H9 (cell line): ENCODE measurements around the gene ABCG1. TPM values are rescaled to one million over a fixed set of nuclear protein-coding genes. Genes with fewer than 3 reads are reported as not detected.

Source experiments
- DNase-seq: peaks from one replicate; pipeline ENCODE4 v3.0.0-alpha.2; 2017
- H2AFZ ChIP-seq: one replicate; pipeline ENCODE4 v1.6.1; 2013; ENCODE audit warnings: mild to moderate bottlenecking, low read length, control low read depth, moderate library complexity
- H2AK5ac ChIP-seq: 2 replicates; pipeline ENCODE4 v1.6.1; 2013; ENCODE audit warnings: low read length, control low read depth, mixed read lengths; ENCODE audit not compliant: insufficient read length
- H2BK120ac ChIP-seq: one replicate; pipeline ENCODE4 v1.6.1; 2013; ENCODE audit warnings: low read depth, mild to moderate bottlenecking, low read length, control low read depth, inconsistent platforms; ENCODE audit not compliant: poor library complexity, severe bottlenecking
- H2BK12ac ChIP-seq: 2 replicates; pipeline ENCODE4 v1.6.1; 2013; ENCODE audit warnings: low read length, control low read depth, mixed read lengths, low read depth; ENCODE audit not compliant: insufficient read length
- H2BK15ac ChIP-seq: 2 replicates; pipeline ENCODE4 v1.6.1; 2013; ENCODE audit warnings: low read depth, low read length, control low read depth
- H2BK20ac ChIP-seq: one replicate; pipeline ENCODE4 v1.6.1; 2013; ENCODE audit warnings: low read depth, mild to moderate bottlenecking, low read length, control low read depth, inconsistent platforms; ENCODE audit not compliant: poor library complexity, severe bottlenecking
- H2BK5ac ChIP-seq: 2 replicates; pipeline ENCODE4 v1.6.1; 2013; ENCODE audit warnings: low read length, control low read depth, mixed read lengths; ENCODE audit not compliant: insufficient read length
- H3K14ac ChIP-seq: 2 replicates; pipeline ENCODE4 v1.6.1; 2013; ENCODE audit warnings: low read length, control low read depth; ENCODE audit not compliant: insufficient read depth
- H3K18ac ChIP-seq: 2 replicates; pipeline ENCODE4 v1.6.1; 2013; ENCODE audit warnings: low read depth, mild to moderate bottlenecking, mixed read lengths, low read length, control low read depth; ENCODE audit not compliant: insufficient read length
- H3K23ac ChIP-seq: 2 replicates; pipeline ENCODE4 v1.6.1; 2013; ENCODE audit warnings: low read length, control low read depth, mixed read lengths, low read depth; ENCODE audit not compliant: insufficient read length
- H3K23me2 ChIP-seq: 2 replicates; pipeline ENCODE4 v1.6.1; 2013; ENCODE audit warnings: low read depth, mild to moderate bottlenecking, mixed read lengths, low read length, control low read depth; ENCODE audit not compliant: insufficient read length, poor library complexity, severe bottlenecking
- H3K27ac ChIP-seq: 2 replicates; pipeline ENCODE4 v1.5.1; 2013; ENCODE audit warnings: low read length, control low read depth, mixed read lengths, low read depth; ENCODE audit not compliant: insufficient read length
- H3K27me3 ChIP-seq: 2 replicates; pipeline ENCODE4 v1.6.1; 2013; ENCODE audit warnings: low read length, control low read depth, inconsistent platforms; ENCODE audit not compliant: insufficient read depth
- H3K4ac ChIP-seq: 2 replicates; pipeline ENCODE4 v1.6.1; 2013; ENCODE audit warnings: low read depth, mild to moderate bottlenecking, control low read depth, inconsistent platforms, low read length, moderate library complexity
- H3K4me1 ChIP-seq: 2 replicates; pipeline ENCODE4 v1.6.1; 2013; ENCODE audit warnings: low read length, control low read depth, inconsistent platforms; ENCODE audit not compliant: insufficient read depth
- H3K4me2 ChIP-seq: 2 replicates; pipeline ENCODE4 v1.6.1; 2013; ENCODE audit warnings: low read length, control low read depth, mixed read lengths; ENCODE audit not compliant: insufficient read length, insufficient read depth
- H3K56ac ChIP-seq: 2 replicates; pipeline ENCODE4 v1.6.1; 2013; ENCODE audit warnings: low read depth, mild to moderate bottlenecking, mixed read lengths, low read length, control low read depth; ENCODE audit not compliant: insufficient read length
- H3K79me1 ChIP-seq: 2 replicates; pipeline ENCODE4 v1.6.1; 2013; ENCODE audit warnings: low read depth, mild to moderate bottlenecking, moderate library complexity, low read length, control low read depth, inconsistent platforms; ENCODE audit not compliant: insufficient read depth, poor library complexity, severe bottlenecking
- H3K79me2 ChIP-seq: 2 replicates; pipeline ENCODE4 v1.6.1; 2013; ENCODE audit warnings: low read length, control low read depth, inconsistent platforms; ENCODE audit not compliant: insufficient read depth
- H3K9ac ChIP-seq: 2 replicates; pipeline ENCODE4 v1.6.1; 2013; ENCODE audit warnings: low read length, control low read depth, mixed read lengths; ENCODE audit not compliant: insufficient read length; ENCODE audit errors: extremely low read depth
- H3K9me3 ChIP-seq: one replicate; pipeline ENCODE4 v1.6.1; 2013; ENCODE audit warnings: low read depth, low read length, inconsistent platforms; ENCODE audit not compliant: control insufficient read depth
- H3T11ph ChIP-seq: one replicate; pipeline ENCODE4 v1.6.1; 2013; ENCODE audit warnings: mild to moderate bottlenecking, low read length, control low read depth, inconsistent platforms
- H4K20me1 ChIP-seq: one replicate; pipeline ENCODE4 v1.6.1; 2013; ENCODE audit not compliant: control insufficient read depth, insufficient read length, insufficient read depth
- H4K5ac ChIP-seq: 2 replicates; pipeline ENCODE4 v1.6.1; 2013; ENCODE audit warnings: low read depth, mild to moderate bottlenecking, mixed read lengths, low read length, control low read depth; ENCODE audit not compliant: insufficient read length
- H4K8ac ChIP-seq: replicated peaks from 2 replicates; pipeline ENCODE4 v1.6.1; 2013; ENCODE audit warnings: low read length, control low read depth, mixed read lengths, low read depth; ENCODE audit not compliant: insufficient read length
- H4K91ac ChIP-seq: 2 replicates; pipeline ENCODE4 v1.6.1; 2013; ENCODE audit warnings: low read depth, mild to moderate bottlenecking, moderate library complexity, mixed read lengths, low read length, control low read depth; ENCODE audit not compliant: insufficient read length
- H3K27ac Mint-ChIP-seq, 3 experiments: 2 replicates in 2 of 3; 3 replicates in 1 of 3; pipeline ENCODE4 v1.8.0; 2020 to 2021; ENCODE audit warnings: mixed read lengths in 3 of 3, mild to moderate bottlenecking in 1 of 3, moderate library complexity in 1 of 3
- H3K27me3 Mint-ChIP-seq: 2 replicates; pipeline ENCODE4 v1.8.0; 2021; ENCODE audit warnings: low read depth, mild to moderate bottlenecking, moderate library complexity, mixed read lengths
- H3K36me3 Mint-ChIP-seq, 3 experiments: 2 replicates in 2 of 3; 3 replicates in 1 of 3; pipeline ENCODE4 v1.8.0; 2020 to 2021; ENCODE audit warnings: low read depth in 3 of 3, mixed read lengths in 3 of 3; ENCODE audit not compliant: insufficient read depth in 1 of 3
- H3K4me1 Mint-ChIP-seq, 2 experiments: 2 replicates each; pipeline ENCODE4 v1.8.0; 2020; ENCODE audit warnings: mixed read lengths in 2 of 2
- H3K4me3 Mint-ChIP-seq, 2 experiments: 2 replicates in 1 of 2; 3 replicates in 1 of 2; pipeline ENCODE4 v1.8.0; 2020 to 2021; ENCODE audit warnings: mild to moderate bottlenecking in 2 of 2, mixed read lengths in 2 of 2, moderate library complexity in 1 of 2
- H3K9me3 Mint-ChIP-seq, 2 experiments: 2 replicates in 1 of 2; 3 replicates in 1 of 2; pipeline ENCODE4 v1.8.0; 2020; ENCODE audit warnings: mild to moderate bottlenecking in 2 of 2, mixed read lengths in 2 of 2, moderate library complexity in 1 of 2
- WGBS: extraction: QIAGEN DNeasy Blood & Tissue Kit; methylation state at CpG from one replicate; pipeline ENCODE4 v1.1.7; 2013; ENCODE audit warnings: missing lambda C conversion rate, low lambda C conversion rate, mixed read lengths; ENCODE audit not compliant: insufficient read length; ENCODE audit errors: extremely low coverage; 5-methylcytosine and 5-hydroxymethylcytosine counted together
- total RNA-seq: library from RNA; stranded (reverse); gene quantifications from 2 replicates; pipeline ENCODE4 v1.2.1, GENCODE V29; 2021
- TF ChIP-seq, protein P1 (sequence below): fragments of 200-600 bp; sonication (generic); conservative IDR thresholded peaks from 3 replicates; pipeline ENCODE4 v1.8.0; 2021; ENCODE audit warnings: antibody characterized with exemption, mild to moderate bottlenecking

The ABCG1 gene
- total RNA-seq, 1 experiment from 2014 or later, result 0.83 TPM

GRCh38 chr21:42243026-42243425 lies 24.1 kb downstream of the ABCG1 start:
- no peak overlapping the region for H3K4me2 ChIP-seq
- Mint-ChIP-seq H3K9me3 (no peaks in the 10 kb centered on the region), H3K4me1 (peaks cover 8 to 9% of the 10 kb centered on the region in 2 experiments), H3K36me3 (no peaks in the 10 kb centered on the region), H3K27ac (no peak overlapping the region; a peak in 1 of 7 replicates), H3K4me3 (no peak overlapping the region), H3K27me3 (peaks cover 32% of the 10 kb centered on the region)
- H3K9ac ChIP-seq, result no peak overlapping the region
- no peaks in the 10 kb centered on the region for H3K9me3 ChIP-seq
- H3K4me1 ChIP-seq, result no peaks in the 10 kb centered on the region
- no peak overlapping the region for H2AK5ac ChIP-seq
- H3K79me1 ChIP-seq, result no peaks in the 10 kb centered on the region
- no peak overlapping the region for H4K5ac ChIP-seq
- whole genome bisulfite sequencing, result no CpG with 5 or more reads among the region's 6 CpGs
- H3K18ac ChIP-seq, result no peak overlapping the region
- H3K14ac ChIP-seq, result peak overlapping the region; percentile 49; the same call in 1 of the 2 replicates
- DNase-seq, result no peak
- H4K8ac ChIP-seq, result no peak overlapping the region
- H2BK15ac ChIP-seq, result no peak overlapping the region
- no peak overlapping the region for H3K23ac ChIP-seq
- H2BK12ac ChIP-seq, result no peak overlapping the region
- TF ChIP-seq, protein P1, sequence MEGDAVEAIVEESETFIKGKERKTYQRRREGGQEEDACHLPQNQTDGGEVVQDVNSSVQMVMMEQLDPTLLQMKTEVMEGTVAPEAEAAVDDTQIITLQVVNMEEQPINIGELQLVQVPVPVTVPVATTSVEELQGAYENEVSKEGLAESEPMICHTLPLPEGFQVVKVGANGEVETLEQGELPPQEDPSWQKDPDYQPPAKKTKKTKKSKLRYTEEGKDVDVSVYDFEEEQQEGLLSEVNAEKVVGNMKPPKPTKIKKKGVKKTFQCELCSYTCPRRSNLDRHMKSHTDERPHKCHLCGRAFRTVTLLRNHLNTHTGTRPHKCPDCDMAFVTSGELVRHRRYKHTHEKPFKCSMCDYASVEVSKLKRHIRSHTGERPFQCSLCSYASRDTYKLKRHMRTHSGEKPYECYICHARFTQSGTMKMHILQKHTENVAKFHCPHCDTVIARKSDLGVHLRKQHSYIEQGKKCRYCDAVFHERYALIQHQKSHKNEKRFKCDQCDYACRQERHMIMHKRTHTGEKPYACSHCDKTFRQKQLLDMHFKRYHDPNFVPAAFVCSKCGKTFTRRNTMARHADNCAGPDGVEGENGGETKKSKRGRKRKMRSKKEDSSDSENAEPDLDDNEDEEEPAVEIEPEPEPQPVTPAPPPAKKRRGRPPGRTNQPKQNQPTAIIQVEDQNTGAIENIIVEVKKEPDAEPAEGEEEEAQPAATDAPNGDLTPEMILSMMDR, result no peak
- H3K56ac ChIP-seq, result no peak overlapping the region
- 0 out of 2 replicates have a peak, but pooled peaks cover 1% of the 10 kb centered on the region for H3K27me3 ChIP-seq
- H3K4ac ChIP-seq, result no peak overlapping the region
- no peaks in the 10 kb centered on the region for H3K23me2 ChIP-seq
- H4K91ac ChIP-seq, result no peak overlapping the region
- no peak overlapping the region for H3K27ac ChIP-seq
- H3T11ph ChIP-seq, result no peak overlapping the region
- no peaks in the 10 kb centered on the region for H4K20me1 ChIP-seq
- no peak overlapping the region for H2BK20ac ChIP-seq
- H2BK5ac ChIP-seq, result no peak overlapping the region
- no peak overlapping the region for H2BK120ac ChIP-seq
- H3K79me2 ChIP-seq, result no peaks in the 10 kb centered on the region
- no peak overlapping the region for H2AFZ ChIP-seq
